ENCODE data around the gene LSM3. TPM values are rescaled to one million over a fixed set of nuclear protein-coding genes. Genes with fewer than 3 reads are reported as not detected.

Gene LSM3
- total and polyA plus RNA-seq, 9 of the 15 experiments (the other 6 are each of a cell fraction or from before 2014, with no cell fraction given): 33.8 to 203 (median 61.2) TPM

GRCh38 chr3:14216257-14217048 lies 37.8 kb downstream of the LSM3 start (continued):
- TF ChIP-seq DEAF1 (CRISPR knock-in tag; IDR thresholded peaks at IDR 0.05) (no peak), JUN (IDR thresholded peaks at IDR 0.05; ENCODE audit: borderline replicate concordance, low read depth, low read length) (no peak), JUN (CRISPR knock-in tag; IDR thresholded peaks at IDR 0.05; ENCODE audit: borderline replicate concordance) (no peak), ZNF444 (CRISPR knock-in tag; IDR thresholded peaks at IDR 0.05) (no peak), TRIM24 (IDR thresholded peaks at IDR 0.05) (no peak), ZBTB7A (IDR thresholded peaks at IDR 0.05; ENCODE audit: borderline replicate concordance, control insufficient read depth, low read depth, low read length) (peak; percentile 46; the same call in 1 of the 2 replicates), ZNF79 (CRISPR knock-in tag; IDR thresholded peaks at IDR 0.05; ENCODE audit: low read depth) (no peak), USF2 (CRISPR knock-in tag; IDR thresholded peaks at IDR 0.05) (peak; percentile 77), MLLT1 (IDR thresholded peaks at IDR 0.05) (0 out of 4 replicates have a peak, but pooled peaks of 1 of the 2 experiments have one; percentile 17), COPS2 (conservative IDR thresholded peaks at IDR 0.05) (no peak), SRSF3 (IDR thresholded peaks at IDR 0.05; ENCODE audit: insufficient read depth, low read length) (no peak), ATF7 (IDR thresholded peaks at IDR 0.05) (no peak), PTBP1 (IDR thresholded peaks at IDR 0.05; ENCODE audit: low read depth, low read length) (no peak), ZNF507 (tag; conservative IDR thresholded peaks at IDR 0.05) (no peak), RFX5 (IDR thresholded peaks at IDR 0.05; ENCODE audit: low read depth, low read length) (no peak), ARID2 (IDR thresholded peaks at IDR 0.05) (no peak), RBM17 (IDR thresholded peaks at IDR 0.05; ENCODE audit: borderline replicate concordance, low read depth, low read length) (no peak), MCM5 (IDR thresholded peaks at IDR 0.05; ENCODE audit: low read depth) (no peak), HDAC3 (IDR thresholded peaks at IDR 0.05; ENCODE audit: borderline replicate concordance, partially characterized antibody) (no peak), XRCC4 (IDR thresholded peaks at IDR 0.05; ENCODE audit: extremely low read depth, insufficient read depth, insufficient read length) (no peak), DMBX1 (CRISPR knock-in tag; IDR thresholded peaks at IDR 0.05; ENCODE audit: borderline replicate concordance) (0 out of 2 replicates have a peak, but pooled peaks have one; percentile 34), ZNF436 (CRISPR knock-in tag; IDR thresholded peaks at IDR 0.05) (no peak), GABPB2 (CRISPR knock-in tag; conservative IDR thresholded peaks at IDR 0.05) (no peak), TAF1 (IDR thresholded peaks at IDR 0.05; ENCODE audit: control insufficient read depth, extremely low read depth, insufficient read depth, low read length, severe bottlenecking) (no peak), CHD2 (IDR thresholded peaks at IDR 0.05; ENCODE audit: low read depth, low read length) (no peak), MBD2 (IDR thresholded peaks at IDR 0.05; ENCODE audit: borderline replicate concordance, low read depth) (no peak), NFATC3 (IDR thresholded peaks at IDR 0.05) (no peak)

Data from K562 (cell line).